Activated effector memory CD4-positive, alpha-beta T cell treated with anti-CD3 and anti-CD28 coated beads, Interleukin-2, amount 50 U/mL, for 16 hours (primary cell): ENCODE data around the gene UNKL.

ENCODE experiments used
- DNase-seq: peaks from one replicate; pipeline ENCODE4 v3.0.0-alpha.2; 2020

The UNKL gene

DNA sequence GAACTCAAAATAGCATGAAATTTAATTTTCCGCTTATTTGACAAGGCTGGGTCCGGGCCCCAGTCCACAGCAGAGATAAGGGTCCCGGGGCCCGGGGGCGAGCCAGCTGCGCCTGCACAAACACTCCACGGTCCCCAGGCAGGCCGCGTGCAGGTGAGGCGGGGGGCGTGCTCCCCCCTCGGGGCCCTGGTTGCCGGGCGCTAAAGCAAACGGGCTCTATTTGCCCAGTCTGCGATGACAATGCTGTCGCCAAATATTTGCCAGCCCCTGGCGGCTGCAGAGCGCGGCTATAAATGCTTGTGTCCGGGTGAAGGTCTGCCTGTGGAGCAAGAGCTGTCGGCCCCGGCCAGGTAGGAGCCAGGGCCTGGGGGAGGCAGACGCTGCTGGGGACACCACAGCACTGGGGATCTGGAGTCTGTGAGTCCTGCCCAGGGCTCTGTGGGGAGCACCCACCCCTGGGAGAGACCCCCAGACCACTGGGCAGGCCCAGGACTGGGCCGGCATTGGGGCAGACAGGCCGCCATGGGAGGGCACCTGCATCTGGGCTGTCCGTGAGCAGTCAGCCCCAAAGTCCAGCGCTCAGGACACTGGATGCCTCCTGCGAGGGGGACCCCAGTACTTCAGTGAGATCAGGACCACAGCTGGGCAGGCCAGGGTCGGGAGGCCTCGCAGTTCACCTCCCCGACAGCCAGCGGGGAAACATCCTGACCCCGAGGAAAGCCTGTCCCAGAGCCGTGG lies 16.4 kb upstream of the UNKL start, which contains the start of gene PERCC1:
TSS of gene PERCC1 (plus strand) at position 320 of the 738 bp plus-strand sequence. CDS start 1,516 bp downstream, outside the sequence.
- no peak for DNase-seq

DNA sequence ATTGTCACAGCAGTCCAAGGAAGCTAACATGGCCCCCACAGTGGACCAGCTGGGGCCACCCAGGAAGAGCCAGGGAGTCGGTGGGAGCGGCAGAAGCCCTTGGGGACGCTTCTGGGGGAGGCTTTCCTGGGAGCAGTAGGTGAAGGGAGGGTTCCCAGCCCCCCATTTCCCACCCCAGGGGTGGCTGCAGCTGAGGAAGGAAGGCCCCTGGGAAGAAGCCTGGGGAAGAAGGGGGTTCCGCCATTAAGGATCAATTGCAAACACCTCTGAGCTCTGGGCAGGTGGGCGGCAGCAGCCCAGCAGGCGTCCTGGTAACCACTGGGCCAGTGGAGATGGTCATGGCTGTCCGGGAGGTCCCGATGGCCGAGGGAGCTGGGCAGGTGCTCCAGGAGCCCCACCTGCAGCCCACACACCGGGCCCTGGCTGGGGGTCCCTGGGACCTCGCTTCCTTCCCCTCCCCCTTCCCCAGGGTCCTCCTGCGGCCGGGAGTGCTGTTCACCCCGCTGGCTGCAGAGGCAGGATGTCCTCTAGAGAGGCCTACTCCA lies 15.8 kb upstream of the UNKL start:
- DNase-seq, result no peak

- no peak for DNase-seq
Observed at GRCh38 chr16:1429631-1430030, 15.1 kb upstream of the UNKL start.

GRCh38 chr16:1429012-1429411 lies 14.5 kb upstream of the UNKL start:
- no peak for DNase-seq

DNA sequence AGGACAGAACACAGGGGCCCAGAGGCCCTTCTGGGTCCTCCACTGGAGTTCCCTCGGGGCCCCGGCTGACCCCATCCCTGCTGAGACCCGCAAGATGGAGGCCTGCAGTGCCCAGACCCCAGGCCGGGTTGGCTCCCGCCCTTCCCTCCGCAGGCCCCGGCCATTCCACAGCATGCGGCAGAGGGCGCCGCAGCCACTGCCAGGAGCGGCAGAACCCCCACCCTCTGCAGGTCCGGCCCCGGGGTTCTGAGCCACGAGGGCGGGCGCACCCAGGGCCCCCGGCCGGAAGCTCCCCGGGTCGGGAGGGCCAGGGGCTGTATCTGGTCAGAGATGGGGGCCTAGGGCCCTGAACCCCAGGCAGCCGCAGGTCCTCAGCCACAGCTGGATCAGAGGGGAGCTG lies 14.0 kb upstream of the UNKL start:
- peak; percentile 72 for DNase-seq

DNA sequence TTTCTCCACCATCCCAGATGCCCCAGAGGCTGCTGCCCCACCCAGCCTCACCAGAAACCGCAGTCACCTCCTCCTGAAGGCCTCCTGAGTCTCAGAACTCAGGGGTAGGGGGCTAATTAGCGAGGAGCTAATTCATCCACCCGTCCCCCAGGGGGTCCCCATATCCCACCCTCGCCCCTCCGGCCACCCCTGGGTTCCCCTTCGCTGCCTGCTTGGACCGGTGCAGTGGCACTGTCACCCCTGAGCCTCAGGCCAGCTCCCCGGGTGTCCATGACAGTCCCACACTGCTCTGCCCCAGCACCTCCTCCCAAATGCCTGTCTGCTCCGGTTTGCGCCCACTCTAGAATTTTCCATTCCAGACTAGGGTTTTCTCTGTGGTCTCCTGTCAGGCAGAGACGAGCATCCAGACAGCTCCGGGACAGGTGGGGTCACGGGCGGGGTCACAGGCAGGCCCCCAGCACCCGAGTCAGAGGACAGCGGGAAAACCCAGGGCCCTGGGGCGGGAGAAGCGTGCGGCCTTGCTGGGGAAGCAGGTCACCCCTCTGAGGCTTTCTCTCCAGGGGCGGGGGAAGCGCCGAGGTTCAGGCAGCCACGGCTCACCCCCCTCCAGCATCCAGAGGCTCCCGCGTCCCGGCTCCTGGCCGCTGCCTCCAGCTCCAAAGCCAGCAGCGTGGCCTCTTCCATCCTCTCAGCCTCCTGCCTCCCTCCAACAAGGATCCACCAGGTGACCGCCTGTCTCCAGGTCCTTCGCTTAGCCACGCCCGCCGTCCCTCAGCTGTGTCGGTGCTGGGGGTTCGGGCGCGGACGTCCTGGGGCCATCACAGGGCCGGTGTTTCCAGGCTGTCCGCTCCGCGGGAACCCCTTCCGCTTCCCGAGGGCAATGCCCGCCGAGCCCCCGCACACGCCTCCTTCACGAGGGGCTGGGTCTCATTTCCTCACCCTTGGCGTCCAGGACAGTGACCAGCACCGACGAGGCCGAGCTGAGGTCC lies 13.3 kb upstream of the UNKL start:
- no peak for DNase-seq

- no peak for DNase-seq
Observed at GRCh38 chr16:1426734-1427471, 12.4 kb upstream of the UNKL start.

DNA sequence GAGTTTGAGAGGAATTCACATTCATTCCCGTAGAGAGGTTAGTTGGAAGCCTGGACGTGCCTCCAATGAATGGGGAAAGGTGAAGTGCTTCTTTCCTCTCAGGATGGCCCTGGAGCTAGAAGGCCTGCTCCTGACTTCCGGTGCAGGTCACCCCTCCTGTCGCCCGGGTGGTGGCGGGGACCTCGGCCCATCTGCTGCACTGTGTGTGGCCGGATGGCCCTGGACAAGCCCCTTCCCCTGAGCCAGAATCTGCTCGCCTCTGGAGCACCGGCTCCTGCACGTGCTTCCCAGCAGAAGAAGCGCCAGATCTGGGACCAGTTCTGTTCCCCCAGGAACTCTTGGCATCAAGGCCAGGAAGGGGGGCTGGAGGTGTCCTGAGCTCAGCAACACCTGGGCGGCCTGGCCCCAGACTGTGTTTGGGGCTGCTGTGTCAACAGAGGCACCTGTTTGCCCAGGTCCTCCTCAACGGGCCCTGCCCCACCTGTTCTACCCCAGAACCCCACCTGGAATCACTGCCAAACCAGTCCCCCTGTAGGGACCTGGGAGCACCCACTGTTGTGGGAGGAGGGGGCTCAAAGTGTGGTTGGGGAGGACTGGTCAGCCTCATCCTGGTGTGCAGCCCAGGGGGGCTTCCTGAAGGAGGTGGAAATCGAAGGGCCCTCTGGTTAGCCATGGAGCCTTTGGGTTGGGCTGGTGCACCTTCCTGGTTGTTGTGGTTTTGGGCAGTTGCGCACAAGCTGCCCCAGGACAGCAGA lies 11.3 kb upstream of the UNKL start:
- DNase-seq, result no peak

- no peak for DNase-seq
Observed at GRCh38 chr16:1424028-1424427, 9.5 kb upstream of the UNKL start.

- no peak for DNase-seq
Observed at GRCh38 chr16:1422076-1422475, 7.6 kb upstream of the UNKL start.

GRCh38 chr16:1420111-1420539 lies 5.6 kb upstream of the UNKL start:
- DNase-seq, result peak; percentile 65

DNA sequence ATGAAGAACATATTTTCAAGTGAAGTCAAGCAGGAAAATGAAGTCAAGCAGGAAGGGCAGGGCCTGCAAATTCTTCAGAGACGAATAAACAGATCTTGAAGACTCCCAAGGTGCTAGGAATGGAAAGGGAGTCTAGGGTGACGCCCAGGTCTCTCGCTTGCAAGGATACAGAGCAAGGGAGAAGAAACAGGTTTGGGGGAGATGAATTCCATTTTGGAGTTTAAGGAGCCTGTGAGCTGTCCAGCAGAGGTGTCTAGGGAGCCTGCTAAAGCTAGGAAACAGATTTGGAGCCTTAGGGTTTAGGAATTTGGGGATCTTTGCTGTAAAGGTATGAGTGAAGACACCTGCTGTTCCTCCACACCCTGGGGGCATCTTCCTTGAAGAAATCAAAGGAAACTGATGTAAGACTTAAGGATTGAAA lies 2.0 kb upstream of the UNKL start:
- DNase-seq, result no peak

GRCh38 chr16:1413684-1414531 lies 596 bp downstream of the UNKL start:
- DNase-seq, result peak; percentile 89

DNA sequence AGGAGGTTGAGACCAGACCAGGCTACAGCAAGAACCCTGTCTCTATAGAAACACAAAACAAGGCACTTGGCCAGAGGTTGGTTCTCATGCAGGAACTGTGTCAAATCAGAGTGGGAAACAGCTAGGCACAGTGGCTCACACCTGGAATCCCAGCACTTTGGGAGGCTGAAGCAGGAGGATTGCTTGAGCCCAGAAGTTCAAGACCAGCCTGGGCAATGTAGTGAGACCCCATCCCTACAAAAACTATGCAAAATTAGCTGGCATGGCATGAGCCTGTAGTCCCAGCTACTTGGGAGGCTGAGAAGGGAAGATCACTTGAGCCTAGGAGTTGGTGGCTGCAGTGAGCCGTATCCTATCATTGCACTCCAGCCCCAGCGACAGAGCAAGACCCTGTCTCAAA lies 1.7 kb downstream of the UNKL start:
- DNase-seq, result no peak

DNA sequence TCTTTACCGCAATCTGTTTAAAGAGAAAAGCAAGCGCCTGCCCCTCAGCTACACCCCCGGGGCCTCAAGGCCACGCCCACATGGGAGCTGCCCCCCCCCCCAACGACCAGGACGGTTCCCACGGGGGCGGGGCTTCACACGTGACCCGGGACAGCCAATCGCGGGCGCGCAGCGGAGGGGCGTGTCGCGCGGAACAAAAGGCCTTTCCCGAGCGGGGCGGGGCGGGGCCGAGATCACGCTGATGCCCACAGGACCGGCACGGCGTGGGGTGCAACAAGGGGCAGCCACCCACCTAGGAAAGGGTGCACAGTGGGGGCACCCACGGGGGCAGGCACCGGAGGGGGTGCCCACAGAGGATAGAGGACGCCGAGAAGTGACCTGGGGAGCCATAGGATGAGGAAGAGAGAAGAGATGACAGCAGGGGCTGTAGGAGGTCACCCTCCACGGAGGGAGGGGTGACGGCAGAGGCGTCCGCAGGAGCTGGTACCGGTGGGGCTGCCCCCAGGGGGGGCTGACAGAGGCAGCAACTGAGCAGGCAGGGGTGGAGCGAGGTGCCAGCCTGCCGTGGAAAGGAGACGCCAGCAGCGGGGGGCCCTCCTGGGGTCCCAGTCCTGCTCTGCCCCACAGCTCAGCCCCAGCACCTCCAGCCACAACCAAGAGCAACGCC lies 6.2 kb downstream of the UNKL start:
- peak; percentile 98 for DNase-seq

DNA sequence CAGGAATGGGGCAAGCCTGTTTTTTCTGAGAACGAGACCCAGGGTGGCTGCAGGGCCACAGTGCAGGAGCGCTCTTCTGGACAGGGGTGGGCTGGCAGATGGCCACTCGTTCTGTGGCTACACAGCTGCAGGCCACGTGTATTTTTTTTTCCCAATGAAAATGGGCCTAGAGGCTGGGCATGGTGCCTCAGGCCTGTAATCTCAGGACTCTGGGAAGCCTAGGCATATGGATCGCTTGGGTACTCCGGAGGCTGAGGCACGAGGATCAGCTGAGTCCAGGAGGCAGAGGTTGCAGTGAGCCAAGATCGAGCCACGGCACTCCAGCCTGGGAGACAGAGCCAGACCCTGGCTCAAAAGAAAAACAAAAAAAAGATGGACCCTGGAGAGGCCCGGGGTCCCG lies 6.8 kb downstream of the UNKL start:
- no peak for DNase-seq

DNA sequence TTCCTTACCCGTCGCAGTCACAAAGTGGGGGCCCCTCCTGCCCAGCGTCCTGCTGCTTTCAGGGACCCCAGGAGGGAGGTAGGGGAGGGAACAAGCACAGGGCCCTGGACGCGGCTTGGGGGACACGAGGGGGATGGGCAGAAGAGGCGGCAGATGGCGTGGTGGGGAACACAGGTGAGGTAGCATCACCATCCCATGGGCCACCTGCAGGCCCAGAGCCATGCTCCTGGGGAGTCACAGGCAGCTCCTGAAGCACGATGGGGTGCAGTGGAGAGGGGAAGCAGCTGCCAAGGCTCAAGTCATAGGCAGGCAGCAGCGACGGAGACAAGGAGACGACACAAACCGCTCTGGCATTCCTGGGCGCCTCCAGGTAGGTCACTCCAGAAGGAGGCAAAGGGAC lies 10.8 kb downstream of the UNKL start:
- DNase-seq, result no peak

GRCh38 chr16:1403036-1403435 lies 11.5 kb downstream of the UNKL start:
- no peak for DNase-seq

- no peak for DNase-seq
Observed at GRCh38 chr16:1401758-1402154, 12.7 kb downstream of the UNKL start.

GRCh38 chr16:1401061-1401757 lies 13.3 kb downstream of the UNKL start:
- DNase-seq, result no peak
